HepG2 (cell line): Measurements from ENCODE around the gene CFAP97. TPM values are rescaled to one million over a fixed set of nuclear protein-coding genes. Genes with fewer than 3 reads are reported as not detected.

Experiments used
- AFF4 ChIP-seq: sonication (generic); formaldehyde crosslinking; IDR thresholded peaks from 2 replicates; pipeline ENCODE4 v1.4.0; 2020; ENCODE audit warnings: missing genetic modification reagents
- ATRX ChIP-seq: sonication (generic); formaldehyde crosslinking; IDR thresholded peaks from 2 replicates; pipeline ENCODE4 v1.4.0; 2020; ENCODE audit warnings: missing genetic modification reagents, borderline replicate concordance
- CREB1 ChIP-seq, 2 experiments: fragments of 450-650 bp in 1 of 2; IDR thresholded peaks; 2 replicates each; pipeline ENCODE4 v1.6.1; 2016 to 2017; ENCODE audit warnings: control low read depth in 1 of 2, mild to moderate bottlenecking in 1 of 2, missing compliant biosample characterization in 1 of 2, missing genetic modification characterization in 1 of 2
- HDAC2 ChIP-seq: sonication (generic); formaldehyde crosslinking; IDR thresholded peaks from 2 replicates; pipeline ENCODE4 v1.4.0; 2020; ENCODE audit warnings: missing genetic modification reagents
- KLF16 ChIP-seq, 2 experiments: sonication (generic) in 1 of 2; formaldehyde crosslinking in 1 of 2; IDR thresholded peaks; 2 replicates each; pipeline versions ENCODE4 v1.6.1 to v1.8.0; 2016 to 2023; ENCODE audit warnings: missing genetic modification reagents in 2 of 2, missing compliant biosample characterization in 1 of 2
- RBFOX2 ChIP-seq: fragments of 200-400 bp; formaldehyde crosslinking; IDR thresholded peaks from 2 replicates; pipeline ENCODE4 v1.6.1; 2017; ENCODE audit warnings: low read depth, mild to moderate bottlenecking, low read length
- RFXAP ChIP-seq: sonication (generic); formaldehyde crosslinking; IDR thresholded peaks from 2 replicates; pipeline ENCODE4 v1.4.0; 2020; ENCODE audit warnings: missing genetic modification reagents, borderline replicate concordance
- SETDB1 ChIP-seq: sonication (generic); formaldehyde crosslinking; IDR thresholded peaks from 2 replicates; pipeline ENCODE4 v1.5.1; 2020; ENCODE audit warnings: missing genetic modification reagents, mild to moderate bottlenecking, borderline replicate concordance
- SIX4 ChIP-seq: sonication (generic); formaldehyde crosslinking; IDR thresholded peaks from 2 replicates; pipeline ENCODE4 v1.4.0; 2020; ENCODE audit warnings: missing genetic modification reagents
- SMARCE1 ChIP-seq: fragments of 450-650 bp; IDR thresholded peaks from 2 replicates; pipeline ENCODE4 v1.6.1; 2017; ENCODE audit warnings: borderline replicate concordance
- ZNF430 ChIP-seq: sonication (generic); formaldehyde crosslinking; IDR thresholded peaks from 2 replicates; pipeline ENCODE4 v1.9.0; 2021; ENCODE audit warnings: mild to moderate bottlenecking, missing genetic modification reagents
- ZNF431 ChIP-seq: sonication (generic); formaldehyde crosslinking; IDR thresholded peaks from 2 replicates; pipeline ENCODE4 v1.9.0; 2022; ENCODE audit warnings: missing genetic modification reagents, low read depth, mild to moderate bottlenecking, borderline replicate concordance
- ZSCAN20 ChIP-seq: sonication (generic); formaldehyde crosslinking; IDR thresholded peaks from 2 replicates; pipeline ENCODE4 v1.4.0; 2020; ENCODE audit warnings: missing genetic modification reagents, mild to moderate bottlenecking, borderline replicate concordance
- polyA plus RNA-seq, 8 experiments: library from polyadenylated mRNA; depleted of rRNA in 3 of 8; stranded (reverse) in 7 of 8; unstranded in 1 of 8; fragments of >200 nt; fragmentation: Illumina TruSeq in 4 of 8; extraction: Trizol in 4 of 8; gene quantifications; 2 replicates each; pipeline versions ENCODE4 v1.2.1 to v1.2.3, GENCODE V29; 2011 to 2016; ENCODE audit warnings: low read depth in 4 of 8, missing spikeins in 1 of 8, mixed read lengths in 1 of 8; ENCODE audit not compliant: insufficient read depth in 1 of 8
- total RNA-seq, 5 experiments: library from RNA; depleted of rRNA; stranded (reverse); fragments of >200 nt; fragmentation: Illumina TruSeq; extraction: Trizol; gene quantifications; 2 replicates each; pipeline ENCODE4 v1.2.3, GENCODE V29; 2016; ENCODE audit warnings: low read depth in 1 of 5
- TF ChIP-seq, protein P1 (sequence below): sonication (generic); formaldehyde crosslinking; IDR thresholded peaks from 2 replicates; pipeline ENCODE4 v1.4.0; 2020; ENCODE audit warnings: low read depth, missing genetic modification reagents
- TF ChIP-seq, protein P2 (sequence below): sonication (generic); formaldehyde crosslinking; IDR thresholded peaks from 2 replicates; pipeline ENCODE4 v1.4.0; 2020; ENCODE audit warnings: missing genetic modification reagents
- TF ChIP-seq, protein P3 (sequence below): sonication (generic); formaldehyde crosslinking; IDR thresholded peaks from 2 replicates; pipeline ENCODE4 v1.4.0; 2020; ENCODE audit warnings: mild to moderate bottlenecking, missing genetic modification reagents

The CFAP97 gene
- total and polyA plus RNA-seq, 2 of the 13 experiments (the other 11 are each of a cell fraction or from before 2014, with no cell fraction given), result 32.1 to 44.4 TPM

- TF ChIP-seq KLF16 (CRISPR knock-in tag; IDR thresholded peaks at IDR 0.05), result peak in 1 of 2 experiments; percentile 29; a peak in 1 of 4 replicates
- peak; percentile 60; the same call in 1 of the 2 replicates for TF ChIP-seq SIX4 (CRISPR knock-in tag)
- TF ChIP-seq, protein P1, sequence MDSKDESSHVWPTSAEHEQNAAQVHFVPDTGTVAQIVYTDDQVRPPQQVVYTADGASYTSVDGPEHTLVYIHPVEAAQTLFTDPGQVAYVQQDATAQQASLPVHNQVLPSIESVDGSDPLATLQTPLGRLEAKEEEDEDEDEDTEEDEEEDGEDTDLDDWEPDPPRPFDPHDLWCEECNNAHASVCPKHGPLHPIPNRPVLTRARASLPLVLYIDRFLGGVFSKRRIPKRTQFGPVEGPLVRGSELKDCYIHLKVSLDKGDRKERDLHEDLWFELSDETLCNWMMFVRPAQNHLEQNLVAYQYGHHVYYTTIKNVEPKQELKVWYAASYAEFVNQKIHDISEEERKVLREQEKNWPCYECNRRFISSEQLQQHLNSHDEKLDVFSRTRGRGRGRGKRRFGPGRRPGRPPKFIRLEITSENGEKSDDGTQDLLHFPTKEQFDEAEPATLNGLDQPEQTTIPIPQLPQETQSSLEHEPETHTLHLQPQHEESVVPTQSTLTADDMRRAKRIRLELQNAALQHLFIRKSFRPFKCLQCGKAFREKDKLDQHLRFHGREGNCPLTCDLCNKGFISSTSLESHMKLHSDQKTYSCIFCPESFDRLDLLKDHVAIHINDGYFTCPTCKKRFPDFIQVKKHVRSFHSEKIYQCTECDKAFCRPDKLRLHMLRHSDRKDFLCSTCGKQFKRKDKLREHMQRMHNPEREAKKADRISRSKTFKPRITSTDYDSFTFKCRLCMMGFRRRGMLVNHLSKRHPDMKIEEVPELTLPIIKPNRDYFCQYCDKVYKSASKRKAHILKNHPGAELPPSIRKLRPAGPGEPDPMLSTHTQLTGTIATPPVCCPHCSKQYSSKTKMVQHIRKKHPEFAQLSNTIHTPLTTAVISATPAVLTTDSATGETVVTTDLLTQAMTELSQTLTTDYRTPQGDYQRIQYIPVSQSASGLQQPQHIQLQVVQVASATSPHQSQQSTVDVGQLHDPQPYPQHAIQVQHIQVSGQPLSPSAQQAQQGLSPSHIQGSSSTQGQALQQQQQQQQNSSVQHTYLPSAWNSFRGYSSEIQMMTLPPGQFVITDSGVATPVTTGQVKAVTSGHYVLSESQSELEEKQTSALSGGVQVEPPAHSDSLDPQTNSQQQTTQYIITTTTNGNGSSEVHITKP, result 0 out of 2 replicates have a peak, but pooled peaks have one; percentile 35
- no peak for TF ChIP-seq ATRX (CRISPR knock-in tag)
- TF ChIP-seq, protein P2, sequence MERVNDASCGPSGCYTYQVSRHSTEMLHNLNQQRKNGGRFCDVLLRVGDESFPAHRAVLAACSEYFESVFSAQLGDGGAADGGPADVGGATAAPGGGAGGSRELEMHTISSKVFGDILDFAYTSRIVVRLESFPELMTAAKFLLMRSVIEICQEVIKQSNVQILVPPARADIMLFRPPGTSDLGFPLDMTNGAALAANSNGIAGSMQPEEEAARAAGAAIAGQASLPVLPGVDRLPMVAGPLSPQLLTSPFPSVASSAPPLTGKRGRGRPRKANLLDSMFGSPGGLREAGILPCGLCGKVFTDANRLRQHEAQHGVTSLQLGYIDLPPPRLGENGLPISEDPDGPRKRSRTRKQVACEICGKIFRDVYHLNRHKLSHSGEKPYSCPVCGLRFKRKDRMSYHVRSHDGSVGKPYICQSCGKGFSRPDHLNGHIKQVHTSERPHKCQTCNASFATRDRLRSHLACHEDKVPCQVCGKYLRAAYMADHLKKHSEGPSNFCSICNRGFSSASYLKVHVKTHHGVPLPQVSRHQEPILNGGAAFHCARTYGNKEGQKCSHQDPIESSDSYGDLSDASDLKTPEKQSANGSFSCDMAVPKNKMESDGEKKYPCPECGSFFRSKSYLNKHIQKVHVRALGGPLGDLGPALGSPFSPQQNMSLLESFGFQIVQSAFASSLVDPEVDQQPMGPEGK, result peak; percentile 76
- TF ChIP-seq CREB1 (IDR thresholded peaks at IDR 0.05), result no peak
- TF ChIP-seq CREB1 (CRISPR knock-in tag; IDR thresholded peaks at IDR 0.05), result peak; percentile 70
- TF ChIP-seq, protein P3, sequence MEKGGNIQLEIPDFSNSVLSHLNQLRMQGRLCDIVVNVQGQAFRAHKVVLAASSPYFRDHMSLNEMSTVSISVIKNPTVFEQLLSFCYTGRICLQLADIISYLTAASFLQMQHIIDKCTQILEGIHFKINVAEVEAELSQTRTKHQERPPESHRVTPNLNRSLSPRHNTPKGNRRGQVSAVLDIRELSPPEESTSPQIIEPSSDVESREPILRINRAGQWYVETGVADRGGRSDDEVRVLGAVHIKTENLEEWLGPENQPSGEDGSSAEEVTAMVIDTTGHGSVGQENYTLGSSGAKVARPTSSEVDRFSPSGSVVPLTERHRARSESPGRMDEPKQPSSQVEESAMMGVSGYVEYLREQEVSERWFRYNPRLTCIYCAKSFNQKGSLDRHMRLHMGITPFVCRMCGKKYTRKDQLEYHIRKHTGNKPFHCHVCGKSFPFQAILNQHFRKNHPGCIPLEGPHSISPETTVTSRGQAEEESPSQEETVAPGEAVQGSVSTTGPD (CRISPR knock-in tag), result no peak
- no peak for TF ChIP-seq SMARCE1
- peak; percentile 100 for TF ChIP-seq ZSCAN20 (CRISPR knock-in tag)
- TF ChIP-seq HDAC2, result peak; percentile 79; the same call in 1 of the 2 replicates
- TF ChIP-seq AFF4 (CRISPR knock-in tag), result no peak
- no peak for TF ChIP-seq SETDB1 (CRISPR knock-in tag)
- peak; percentile 80; the same call in 1 of the 2 replicates for TF ChIP-seq ZNF430 (CRISPR knock-in tag)
- TF ChIP-seq RFXAP, result 0 out of 2 replicates have a peak, but pooled peaks have one; percentile 51
- no peak for TF ChIP-seq RBFOX2
- TF ChIP-seq ZNF431 (CRISPR knock-in tag), result 0 out of 2 replicates have a peak, but pooled peaks have one; percentile 52
Observed at GRCh38 chr4:185201977-185202962, 1.5 kb downstream of the CFAP97 start (continued).
